ENCODE data around the gene PIWIL4. TPM values are rescaled to one million over a fixed set of nuclear protein-coding genes. Genes with fewer than 3 reads are reported as not detected.

Gene PIWIL4
- total RNA-seq, 1 donor from 2014 or later, result 4.5 TPM

GRCh38 chr11:94654201-94654600, 87.0 kb downstream of the PIWIL4 start:
- DNase-seq (ENCODE audit: low spot score in 2 of 2), result no peak
- Histone ChIP-seq H3K9me3 (no peaks in the 10 kb centered on the region), H3K27ac (no peak overlapping the region), H3K4me3 (no peak overlapping the region), H3K4me1 (no peaks in the 10 kb centered on the region), H3K36me3 (no peaks in the 10 kb centered on the region), H3K27me3 (no peaks in the 10 kb centered on the region)
- no peak for TF ChIP-seq CTCF (IDR thresholded peaks at IDR 0.05)
- intact Hi-C loops (cut with DNase I), result no loop called here

GRCh38 chr11:94655291-94655690, 88.1 kb downstream of the PIWIL4 start:
- no peak for DNase-seq (ENCODE audit: low spot score in 2 of 2)
- TF ChIP-seq CTCF (IDR thresholded peaks at IDR 0.05), result no peak
- Histone ChIP-seq H3K4me3 (no peak overlapping the region), H3K4me1 (no peaks in the 10 kb centered on the region), H3K36me3 (no peaks in the 10 kb centered on the region), H3K27me3 (no peaks in the 10 kb centered on the region), H3K9me3 (no peaks in the 10 kb centered on the region), H3K27ac (no peak overlapping the region)
- intact Hi-C loops (cut with DNase I), result no loop called here

GRCh38 chr11:94655956-94656355, 88.8 kb downstream of the PIWIL4 start:
- Histone ChIP-seq H3K4me3 (no peak overlapping the region), H3K27me3 (no peaks in the 10 kb centered on the region), H3K27ac (no peak overlapping the region), H3K4me1 (no peaks in the 10 kb centered on the region), H3K9me3 (no peaks in the 10 kb centered on the region), H3K36me3 (no peaks in the 10 kb centered on the region)
- intact Hi-C loops (cut with DNase I), result no loop called here
- TF ChIP-seq CTCF (IDR thresholded peaks at IDR 0.05), result no peak
- DNase-seq (ENCODE audit: low spot score in 2 of 2), result no peak

- Histone ChIP-seq H3K36me3 (no peaks in the 10 kb centered on the region), H3K27me3 (no peaks in the 10 kb centered on the region), H3K4me3 (no peak overlapping the region), H3K27ac (no peak overlapping the region), H3K9me3 (no peaks in the 10 kb centered on the region), H3K4me1 (no peaks in the 10 kb centered on the region)
- no peak for DNase-seq (ENCODE audit: low spot score in 2 of 2)
- no peak for TF ChIP-seq CTCF (IDR thresholded peaks at IDR 0.05)
- intact Hi-C loops (cut with DNase I), result no loop called here
Observed at GRCh38 chr11:94656968-94657367, 89.8 kb downstream of the PIWIL4 start.

- Histone ChIP-seq H3K36me3 (no peaks in the 10 kb centered on the region), H3K27me3 (no peaks in the 10 kb centered on the region), H3K27ac (no peak overlapping the region), H3K4me1 (no peaks in the 10 kb centered on the region), H3K4me3 (no peak overlapping the region), H3K9me3 (no peaks in the 10 kb centered on the region)
- intact Hi-C loops (cut with DNase I), result no loop called here
- TF ChIP-seq CTCF (IDR thresholded peaks at IDR 0.05), result no peak
- no peak for DNase-seq (ENCODE audit: low spot score in 2 of 2)
Observed at GRCh38 chr11:94657629-94658028, 90.5 kb downstream of the PIWIL4 start.

- Histone ChIP-seq H3K36me3 (no peaks in the 10 kb centered on the region), H3K27me3 (no peaks in the 10 kb centered on the region), H3K4me1 (no peaks in the 10 kb centered on the region), H3K4me3 (no peak overlapping the region), H3K9me3 (no peaks in the 10 kb centered on the region), H3K27ac (no peak overlapping the region)
- no peak for TF ChIP-seq CTCF (IDR thresholded peaks at IDR 0.05)
- DNase-seq (ENCODE audit: low spot score in 2 of 2), result no peak
- intact Hi-C loops (cut with DNase I), result no loop called here
Observed at GRCh38 chr11:94658386-94658785, 91.2 kb downstream of the PIWIL4 start.
